Spleen (tissue), 7 donors: ENCODE measurements around the gene GPC3.

Source experiments
- CTCF ChIP-seq, 11 experiments: fragments of 200-600 bp in 7 of 11; fragments of 450-650 bp in 4 of 11; sonication (generic) in 4 of 11; IDR thresholded peaks in 8 of 11; conservative IDR thresholded peaks in 3 of 11; 1 replicate in 7 of 11; 2 replicates in 4 of 11; pipeline versions ENCODE4 v1.4.0 to v1.8.0; 2016 to 2021; ENCODE audit warnings: antibody characterized with exemption in 11 of 11, inconsistent platforms in 4 of 11, mild to moderate bottlenecking in 1 of 11
- POLR2A ChIP-seq, 3 donors: fragments of 450-650 bp; IDR thresholded peaks; one replicate each; pipeline ENCODE4 v1.5.1; 2017; ENCODE audit warnings: antibody characterized with exemption in 3 of 3, mild to moderate bottlenecking in 1 of 3
- POLR2AphosphoS5 ChIP-seq, 3 donors: sonication (generic); formaldehyde crosslinking; IDR thresholded peaks; one replicate each; pipeline ENCODE4 v1.5.1; 2017; ENCODE audit warnings: antibody characterized with exemption in 3 of 3
- donor health status: DM: no; HTN: no; CAD: no; lungs with moderate emphysema.
- donor health status: DM: no; HTN: no; CAD: no.
- donor health status: DM: no; HTN: no; CAD: no.

GRCh38 chrX:133961046-133961445, 24.3 kb downstream of the GPC3 start:
- TF ChIP-seq CTCF (IDR thresholded peaks at IDR 0.05 in 8 of 11, conservative IDR thresholded peaks at IDR 0.05 in 3 of 11) (no peak), POLR2AphosphoS5 (IDR thresholded peaks at IDR 0.05) (no peak), POLR2A (IDR thresholded peaks at IDR 0.05) (no peak)
